GM12878 (cell line): ENCODE results near the gene ACSM4. TPM values are rescaled to one million over a fixed set of nuclear protein-coding genes. Genes with fewer than 3 reads are reported as not detected.

Experiments
- ATAC-seq: fragments of 200-7000 bp; cut with Tn5 transposase; 3 replicates; pipeline ENCODE4 v1.9.1; 2020; ENCODE audit warnings: mild to moderate bottlenecking, moderate library complexity
- BruUV-seq: library from RNA; stranded (reverse); fragments of 400-500 nt; replicated peaks from 2 replicates; lab custom pipeline; 2021; lab: Mats Ljungman, UMichigan
- CTCF ChIA-PET: fragments of 300-600 bp; sonication (Branson Sonifier 250); formaldehyde crosslinking; extraction: SDS; loops from one replicate; lab custom pipeline; 2021; ENCODE audit warnings: inconsistent platforms; lab: Yijun Ruan, JAX
- POLR2A ChIA-PET: fragments of 350-600 bp; formaldehyde crosslinking; extraction: SDS; loops from one replicate; lab custom pipeline; 2021; ENCODE audit warnings: inconsistent platforms; lab: Charles Lee
- RAD21 ChIA-PET: fragments of 300-600 bp; sonication (Branson Sonifier 250); formaldehyde crosslinking; loops from one replicate; lab custom pipeline; 2023; ENCODE audit warnings: antibody characterized with exemption; ENCODE audit not compliant: unreplicated experiment; lab: Charles Lee
- SMC1A ChIA-PET: fragments of 300-600 bp; sonication (Branson Sonifier 250); formaldehyde crosslinking; loops from one replicate; lab custom pipeline; 2023; ENCODE audit not compliant: unreplicated experiment, uncharacterized antibody; lab: Charles Lee
- DNase-seq: peaks from one replicate; pipeline ENCODE4 v3.0.0-alpha.2; 2011; ENCODE audit warnings: low read depth, low spot score
- FAIRE-seq: peaks from 3 replicates; lab custom pipeline; 2011; peaks lifted over from hg19 to GRCh38; lab: Jason Lieb, UNC
- H2AFZ ChIP-seq: 2 replicates; pipeline ENCODE4 v1.6.0; 2011; ENCODE audit warnings: low read depth, low read length, control low read depth; ENCODE audit not compliant: control insufficient read depth
- H3K27ac ChIP-seq: 2 replicates; pipeline ENCODE4 v1.5.1; 2011; ENCODE audit warnings: control low read depth; ENCODE audit not compliant: control insufficient read depth, insufficient read depth
- H3K27me3 ChIP-seq, 2 experiments: replicated peaks in 1 of 2; 2 replicates each; pipeline versions ENCODE4 v1.6.0 to v1.6.1; 2011; ENCODE audit warnings: low read length in 1 of 2; ENCODE audit not compliant: control insufficient read depth in 2 of 2, insufficient read depth in 2 of 2
- H3K36me3 ChIP-seq, 2 experiments: 2 replicates each; pipeline ENCODE4 v1.5.1; 2011; ENCODE audit warnings: low read length in 1 of 2; ENCODE audit not compliant: control insufficient read depth in 2 of 2, insufficient read depth in 2 of 2
- H3K4me1 ChIP-seq: 2 replicates; pipeline ENCODE4 v1.6.1; 2011; ENCODE audit warnings: mild to moderate bottlenecking, low read length, moderate library complexity, mixed read lengths; ENCODE audit not compliant: control insufficient read depth, insufficient read depth
- H3K4me2 ChIP-seq: 2 replicates; pipeline ENCODE4 v1.6.0; 2011; ENCODE audit warnings: control low read depth; ENCODE audit not compliant: control insufficient read depth, insufficient read depth
- H3K4me3 ChIP-seq: fragments of 200-600 bp; sonication (generic); 2 replicates; pipeline ENCODE4 v1.5.1; 2016
- H3K79me2 ChIP-seq: 2 replicates; pipeline ENCODE4 v1.6.0; 2011; ENCODE audit warnings: low read length; ENCODE audit not compliant: control insufficient read depth, insufficient read depth
- H3K9ac ChIP-seq: 2 replicates; pipeline ENCODE4 v1.8.0; 2011; ENCODE audit warnings: low read length, control low read depth, mixed read lengths; ENCODE audit not compliant: control insufficient read depth, insufficient read depth
- H3K9me3 ChIP-seq: replicated peaks from 3 replicates; pipeline ENCODE4 v1.5.1; 2011; ENCODE audit warnings: mild to moderate bottlenecking, low read length; ENCODE audit not compliant: control insufficient read depth, insufficient read depth
- H4K20me1 ChIP-seq: 2 replicates; pipeline ENCODE4 v1.6.0; 2011; ENCODE audit not compliant: control insufficient read depth, insufficient read depth
- CBX3 ChIP-seq: fragments of 200-600 bp; sonication (generic); IDR thresholded peaks from 2 replicates; pipeline ENCODE4 v1.6.1; 2016; ENCODE audit warnings: low read depth, borderline replicate concordance
- HCFC1 ChIP-seq: fragments of 150-350 bp; IDR thresholded peaks from 2 replicates; pipeline ENCODE4 v1.6.1; 2014; ENCODE audit warnings: low read length
- IKZF1 ChIP-seq: fragments of 450-650 bp; conservative IDR thresholded peaks from 2 replicates; pipeline ENCODE4 v1.6.1; 2017; ENCODE audit warnings: antibody characterized with exemption, mild to moderate bottlenecking
- KDM1A ChIP-seq: fragments of 200-600 bp; sonication (generic); IDR thresholded peaks from 2 replicates; pipeline ENCODE4 v1.6.1; 2016; ENCODE audit warnings: borderline replicate concordance
- MXI1 ChIP-seq: fragments of 150-350 bp; IDR thresholded peaks from 2 replicates; pipeline ENCODE4 v1.6.1; 2011; ENCODE audit warnings: low read depth, mild to moderate bottlenecking, inconsistent platforms, low read length, improper control_type of control experiment
- STAT3 ChIP-seq: IDR thresholded peaks from 2 replicates; pipeline ENCODE4 v1.6.1; 2011; ENCODE audit warnings: low read depth, low read length, improper control_type of control experiment
- TARDBP ChIP-seq: IDR thresholded peaks from 2 replicates; pipeline ENCODE4 v1.6.1; 2016; ENCODE audit warnings: borderline replicate concordance
- TCF12 ChIP-seq: IDR thresholded peaks from 2 replicates; pipeline ENCODE4 v1.6.1; 2011; ENCODE audit warnings: low read depth, mild to moderate bottlenecking, low read length
- ZBED1 ChIP-seq: IDR thresholded peaks from 2 replicates; pipeline ENCODE4 v1.6.1; 2016; ENCODE audit warnings: borderline replicate concordance
- WGBS: methylation state at CpG from one replicate; pipeline ENCODE4 v1.1.6; 2016; ENCODE audit warnings: low lambda C conversion rate; ENCODE audit not compliant: insufficient replicate concordance, insufficient coverage; ENCODE audit errors: missing lambda C conversion rate; 5-methylcytosine and 5-hydroxymethylcytosine counted together
- in situ Hi-C: fragments of 300-500 bp; cut with MboI; formaldehyde crosslinking; loops from 9 replicates; pipeline ENCODE4 v1.14.3; 2018; ENCODE audit warnings: mixed read lengths
- intact Hi-C: fragments of 100-400 bp; cut with micrococcal nuclease; formaldehyde crosslinking; loops from one replicate; pipeline ENCODE4 v1.14.2; 2022; ENCODE audit not compliant: unreplicated experiment
- polyA plus RNA-seq, 11 experiments: library from polyadenylated mRNA; depleted of rRNA in 4 of 11; unstranded in 6 of 11; stranded (reverse) in 5 of 11; fragments of >200 nt; fragmentation: Nextera tagmentation in 4 of 11; fragmentation: Illumina TruSeq in 1 of 11; extraction: Ambion mirVana in 4 of 11; extraction: Trizol in 1 of 11; gene quantifications; 1 replicate in 1 of 11; 2 replicates in 10 of 11; pipeline versions ENCODE4 v1.2.1 to v1.2.3, GENCODE V29; 2011 to 2016; ENCODE audit warnings: inconsistent platforms in 2 of 11, missing spikeins in 2 of 11, low read depth in 1 of 11
- total RNA-seq, 4 experiments: library from RNA; depleted of rRNA in 3 of 4; stranded (reverse); fragments of >200 nt in 3 of 4; fragmentation: Illumina TruSeq in 1 of 4; extraction: Trizol in 1 of 4; gene quantifications; 2 replicates each; pipeline versions ENCODE4 v1.2.1 to v1.2.3, GENCODE V29; 2013 to 2021
- TF ChIP-seq, protein P1 (sequence below): IDR thresholded peaks from 2 replicates; pipeline ENCODE4 v1.6.1; 2012; ENCODE audit warnings: low read depth, low read length, improper control_type of control experiment
- TF ChIP-seq, protein P2 (sequence below): fragments of 450-650 bp; formaldehyde crosslinking; IDR thresholded peaks from 2 replicates; pipeline ENCODE4 v1.4.0; 2020; ENCODE audit warnings: mild to moderate bottlenecking, moderate library complexity

The ACSM4 gene
- total and polyA plus RNA-seq, 10 of the 15 experiments (the other 5 are each of a cell fraction or from before 2014, with no cell fraction given): not detected

DNA sequence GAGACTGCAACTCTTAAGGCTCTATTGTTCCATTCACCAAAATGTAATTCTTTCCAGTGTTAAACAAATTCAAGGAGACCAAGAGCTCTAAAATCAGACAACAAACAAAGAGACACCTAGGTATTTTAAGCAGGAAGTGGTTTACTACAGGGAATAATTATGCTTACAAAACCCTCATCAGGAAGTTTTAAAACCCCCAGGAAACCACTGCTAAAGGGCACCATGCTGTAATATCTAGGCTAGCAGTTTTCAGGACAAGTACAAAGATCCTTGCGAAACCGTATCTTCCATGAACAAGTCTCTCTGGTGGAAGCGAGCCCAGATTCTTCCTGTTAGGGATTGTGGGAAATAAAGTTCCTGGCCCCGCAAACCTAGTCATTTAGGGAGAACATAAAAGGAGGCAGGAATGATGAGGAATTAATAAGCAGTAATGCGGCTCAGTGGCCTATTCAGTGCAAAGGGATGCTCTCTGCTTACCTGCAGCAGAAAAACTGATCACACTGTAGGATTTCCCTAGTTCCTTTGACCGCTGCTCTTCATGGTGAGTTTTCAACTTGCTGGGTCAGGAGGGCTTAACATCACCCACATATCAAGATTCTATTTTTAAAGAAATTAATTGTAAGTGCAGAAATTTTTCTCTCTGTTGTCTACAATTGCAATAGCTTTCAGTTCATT lies 42.8 kb downstream of the ACSM4 start:
- Histone ChIP-seq H4K20me1 (no peaks in the 10 kb centered on the region), H3K9ac (no peak overlapping the region)
- DNase-seq: no peak
- TF ChIP-seq STAT3: no peak
- TF ChIP-seq, all 136 proteins: peak for 0
- H3K9me3 ChIP-seq: no peaks in the 10 kb centered on the region; the same call in 2 of the 3 replicates
- H3K4me1 ChIP-seq: no peaks in the 10 kb centered on the region
- no peak overlapping the region for H3K4me2 ChIP-seq
- RAD21 ChIA-PET: no interaction called here
- no TSS peak for BruUV-seq
- no peak overlapping the region for H3K27ac ChIP-seq
- WGBS: 73% methylated on average over 6 of the region's 6 CpGs
- H3K4me3 ChIP-seq: no peak overlapping the region
- CTCF ChIA-PET: no interaction called here
- H3K79me2 ChIP-seq: no peaks in the 10 kb centered on the region
- in situ Hi-C loops (no loop called here), intact Hi-C loops (no loop called here)
- H2AFZ ChIP-seq: no peak overlapping the region
- POLR2A ChIA-PET: no interaction called here
- SMC1A ChIA-PET: no interaction called here
- FAIRE-seq: no peak
- H3K27me3 ChIP-seq: no peaks in the 10 kb centered on the region
- no peak for ATAC-seq
- H3K36me3 ChIP-seq: no peaks in the 10 kb centered on the region

DNA sequence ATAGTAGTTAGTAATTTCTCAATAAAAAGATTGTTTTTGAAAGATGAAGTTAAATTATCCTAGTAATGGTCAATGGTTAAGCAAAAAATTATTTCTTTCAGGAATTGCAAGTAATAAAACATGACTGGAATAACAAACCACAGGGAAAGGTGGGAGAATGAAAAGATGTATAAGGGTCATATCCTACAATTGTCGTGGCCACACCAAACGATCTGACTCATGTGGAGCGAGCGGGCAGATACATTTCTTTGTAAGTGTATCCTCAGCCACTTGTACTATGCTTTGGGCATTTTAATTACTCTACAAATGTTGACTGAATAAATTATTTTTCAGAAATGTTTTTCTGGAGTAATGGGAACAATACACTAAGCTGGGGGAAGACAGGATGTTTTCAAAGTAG lies 45.5 kb downstream of the ACSM4 start:
- in situ Hi-C loops: no loop called here
- no peak overlapping the region for H3K4me2 ChIP-seq

More for the DNA sequence above, 45.5 kb downstream of the ACSM4 start:
- Histone ChIP-seq H4K20me1 (no peaks in the 10 kb centered on the region), H3K27me3 (no peaks in the 10 kb centered on the region), H3K4me1 (no peaks in the 10 kb centered on the region), H2AFZ (no peak overlapping the region), H3K36me3 (no peaks in the 10 kb centered on the region), H3K79me2 (no peaks in the 10 kb centered on the region), H3K9ac (no peak overlapping the region), H3K9me3 (no peaks in the 10 kb centered on the region; the same call in 2 of the 3 replicates), H3K27ac (no peak overlapping the region), H3K4me3 (no peak overlapping the region)
- CTCF ChIA-PET: interaction anchor here (0.8 to 1.1 kb wide), 2 partner anchors 22 to 293 kb away, joined by 3 read pairs; no protein-coding TSS in a partner anchor
- 66% methylated on average over 4 of the region's 4 CpGs for WGBS
- ATAC-seq: no peak
- no TSS peak for BruUV-seq
- POLR2A ChIA-PET: no interaction called here
- SMC1A ChIA-PET: interaction anchor here (0.6 to 0.9 kb wide), 2 partner anchors 71 to 80 kb away, joined by 3 read pairs; no protein-coding TSS in a partner anchor
- intact Hi-C loops: no loop called here
- no peak for DNase-seq
- RAD21 ChIA-PET: no interaction called here
- FAIRE-seq: no peak
- TF ChIP-seq, protein P1, sequence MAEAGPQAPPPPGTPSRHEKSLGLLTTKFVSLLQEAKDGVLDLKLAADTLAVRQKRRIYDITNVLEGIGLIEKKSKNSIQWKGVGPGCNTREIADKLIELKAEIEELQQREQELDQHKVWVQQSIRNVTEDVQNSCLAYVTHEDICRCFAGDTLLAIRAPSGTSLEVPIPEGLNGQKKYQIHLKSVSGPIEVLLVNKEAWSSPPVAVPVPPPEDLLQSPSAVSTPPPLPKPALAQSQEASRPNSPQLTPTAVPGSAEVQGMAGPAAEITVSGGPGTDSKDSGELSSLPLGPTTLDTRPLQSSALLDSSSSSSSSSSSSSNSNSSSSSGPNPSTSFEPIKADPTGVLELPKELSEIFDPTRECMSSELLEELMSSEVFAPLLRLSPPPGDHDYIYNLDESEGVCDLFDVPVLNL: no peak
- TF ChIP-seq HCFC1 (no peak), IKZF1 (no peak), ZBED1 (no peak), MXI1 (no peak), TARDBP (no peak), KDM1A (no peak), CBX3 (no peak), TCF12 (no peak)
- TF ChIP-seq, protein P2, sequence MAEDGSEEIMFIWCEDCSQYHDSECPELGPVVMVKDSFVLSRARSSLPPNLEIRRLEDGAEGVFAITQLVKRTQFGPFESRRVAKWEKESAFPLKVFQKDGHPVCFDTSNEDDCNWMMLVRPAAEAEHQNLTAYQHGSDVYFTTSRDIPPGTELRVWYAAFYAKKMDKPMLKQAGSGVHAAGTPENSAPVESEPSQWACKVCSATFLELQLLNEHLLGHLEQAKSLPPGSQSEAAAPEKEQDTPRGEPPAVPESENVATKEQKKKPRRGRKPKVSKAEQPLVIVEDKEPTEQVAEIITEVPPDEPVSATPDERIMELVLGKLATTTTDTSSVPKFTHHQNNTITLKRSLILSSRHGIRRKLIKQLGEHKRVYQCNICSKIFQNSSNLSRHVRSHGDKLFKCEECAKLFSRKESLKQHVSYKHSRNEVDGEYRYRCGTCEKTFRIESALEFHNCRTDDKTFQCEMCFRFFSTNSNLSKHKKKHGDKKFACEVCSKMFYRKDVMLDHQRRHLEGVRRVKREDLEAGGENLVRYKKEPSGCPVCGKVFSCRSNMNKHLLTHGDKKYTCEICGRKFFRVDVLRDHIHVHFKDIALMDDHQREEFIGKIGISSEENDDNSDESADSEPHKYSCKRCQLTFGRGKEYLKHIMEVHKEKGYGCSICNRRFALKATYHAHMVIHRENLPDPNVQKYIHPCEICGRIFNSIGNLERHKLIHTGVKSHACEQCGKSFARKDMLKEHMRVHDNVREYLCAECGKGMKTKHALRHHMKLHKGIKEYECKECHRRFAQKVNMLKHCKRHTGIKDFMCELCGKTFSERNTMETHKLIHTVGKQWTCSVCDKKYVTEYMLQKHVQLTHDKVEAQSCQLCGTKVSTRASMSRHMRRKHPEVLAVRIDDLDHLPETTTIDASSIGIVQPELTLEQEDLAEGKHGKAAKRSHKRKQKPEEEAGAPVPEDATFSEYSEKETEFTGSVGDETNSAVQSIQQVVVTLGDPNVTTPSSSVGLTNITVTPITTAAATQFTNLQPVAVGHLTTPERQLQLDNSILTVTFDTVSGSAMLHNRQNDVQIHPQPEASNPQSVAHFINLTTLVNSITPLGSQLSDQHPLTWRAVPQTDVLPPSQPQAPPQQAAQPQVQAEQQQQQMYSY: no peak
